K562 (cell line): ENCODE data around the gene SLC44A5. TPM values are rescaled to one million over a fixed set of nuclear protein-coding genes. Genes with fewer than 3 reads are reported as not detected.

Experiments used
- ATAC-seq: fragments of 200-7000 bp; cut with Tn5 transposase; 3 replicates; pipeline ENCODE4 v1.9.1; 2020; ENCODE audit warnings: moderate library complexity
- BruUV-seq: library from RNA; stranded (reverse); fragments of 400-500 nt; replicated peaks from 2 replicates; lab custom pipeline; 2021; lab: Mats Ljungman, UMichigan
- CTCF ChIA-PET: fragments of 300-600 bp; formaldehyde crosslinking; extraction: SDS; loops from one replicate; lab custom pipeline; 2021; ENCODE audit warnings: low intra/inter-chr PET ratio; lab: Yijun Ruan, JAX
- POLR2A ChIA-PET: fragments of 300-600, 350-650 bp; sonication (Branson Sonifier 250); formaldehyde crosslinking; extraction: SDS; loops from one replicate; lab custom pipeline; 2021; ENCODE audit warnings: antibody characterized with exemption, inconsistent platforms; lab: Yijun Ruan, JAX
- DNase-seq, 4 experiments: peaks; one replicate each; pipeline versions ENCODE4 v3.0.0 to v3.0.0-alpha.2; 2011 to 2018; ENCODE audit warnings: low spot score in 3 of 4, mixed read lengths in 3 of 4; ENCODE audit errors: extremely low read depth in 1 of 4
- FAIRE-seq: peaks from 2 replicates; lab custom pipeline; 2011; peaks lifted over from hg19 to GRCh38; lab: Jason Lieb, UNC
- H2AFZ ChIP-seq: 2 replicates; pipeline ENCODE4 v1.6.0; 2011; ENCODE audit warnings: low read depth, low read length, control low read depth, inconsistent platforms
- H3K27ac ChIP-seq: fragments of 200-600 bp; 3 replicates; pipeline ENCODE4 v1.8.0; 2011; ENCODE audit warnings: low read depth, mild to moderate bottlenecking, control low read depth, inconsistent platforms, low read length, moderate library complexity, mixed read lengths; ENCODE audit errors: extremely low read depth
- H3K27me3 ChIP-seq, 2 experiments: fragments of 300-600 bp in 1 of 2; 2 replicates in 1 of 2; 3 replicates in 1 of 2; pipeline versions ENCODE4 v1.6.0 to v1.8.0; 2011; ENCODE audit warnings: inconsistent platforms in 2 of 2, low read length in 2 of 2, mild to moderate bottlenecking in 1 of 2, mixed read lengths in 1 of 2, moderate library complexity in 1 of 2; ENCODE audit not compliant: control insufficient read depth in 2 of 2, insufficient read depth in 2 of 2
- H3K36me3 ChIP-seq: fragments of 300-600 bp; 3 replicates; pipeline ENCODE4 v1.8.0; 2011; ENCODE audit warnings: mild to moderate bottlenecking, low read length, inconsistent platforms; ENCODE audit not compliant: control insufficient read depth, insufficient read depth
- H3K4me1 ChIP-seq, 2 experiments: fragments of 200-600 bp in 1 of 2; replicated peaks in 1 of 2; 2 replicates in 1 of 2; 3 replicates in 1 of 2; pipeline versions ENCODE4 v1.5.1 to v1.8.0; 2011; ENCODE audit warnings: inconsistent platforms in 2 of 2, low read length in 2 of 2, mild to moderate bottlenecking in 1 of 2, mixed read lengths in 1 of 2, moderate library complexity in 1 of 2; ENCODE audit not compliant: control insufficient read depth in 2 of 2, insufficient read depth in 2 of 2
- H3K4me2 ChIP-seq: 2 replicates; pipeline ENCODE4 v1.6.1; 2011; ENCODE audit warnings: low read length, control low read depth, inconsistent platforms, mixed read lengths; ENCODE audit not compliant: insufficient read depth
- H3K4me3 ChIP-seq: fragments of 200-600 bp; sonication (generic), shearing (Covaris generic); 2 replicates; pipeline ENCODE4 v1.5.1; 2016; ENCODE audit warnings: control low read depth, inconsistent platforms
- H3K79me2 ChIP-seq: fragments of 200-600 bp; 3 replicates; pipeline ENCODE4 v1.8.0; 2011; ENCODE audit warnings: low read length, inconsistent platforms; ENCODE audit not compliant: control insufficient read depth, insufficient read depth
- H3K9ac ChIP-seq, 2 experiments: 2 replicates each; pipeline versions ENCODE4 v1.6.0 to v1.6.1; 2011; ENCODE audit warnings: low read depth in 2 of 2, low read length in 2 of 2, control low read depth in 1 of 2, inconsistent platforms in 1 of 2, mild to moderate bottlenecking in 1 of 2, mixed read lengths in 1 of 2; ENCODE audit not compliant: insufficient read depth in 1 of 2
- H3K9me1 ChIP-seq: one replicate; pipeline ENCODE4 v1.6.0; 2011; ENCODE audit warnings: inconsistent platforms, mild to moderate bottlenecking, low read length, moderate library complexity; ENCODE audit not compliant: control insufficient read depth, insufficient read depth
- H3K9me3 ChIP-seq: replicated peaks from 2 replicates; pipeline ENCODE4 v1.5.1; 2011; ENCODE audit warnings: low read depth, low read length, inconsistent platforms; ENCODE audit not compliant: control insufficient read depth, insufficient read depth
- H4K20me1 ChIP-seq: replicated peaks from 2 replicates; pipeline ENCODE4 v1.6.1; 2011; ENCODE audit warnings: low read length, inconsistent platforms, mixed read lengths; ENCODE audit not compliant: control insufficient read depth, insufficient read depth
- CBFA2T2 ChIP-seq: fragments of 450-650 bp; conservative IDR thresholded peaks from 2 replicates; pipeline ENCODE4 v1.6.1; 2017; ENCODE audit warnings: mild to moderate bottlenecking
- CBFA2T3 ChIP-seq: fragments of 450-650 bp; IDR thresholded peaks from 2 replicates; pipeline ENCODE4 v1.6.1; 2017
- DPF2 ChIP-seq: fragments of 450-650 bp; IDR thresholded peaks from 2 replicates; pipeline ENCODE4 v1.6.1; 2016
- ELF4 ChIP-seq: fragments of 450-650 bp; formaldehyde crosslinking; IDR thresholded peaks from 2 replicates; pipeline ENCODE4 v1.4.0; 2022; ENCODE audit warnings: missing genetic modification characterization
- FOXM1 ChIP-seq, 2 experiments: fragments of 450-650 bp in 1 of 2; sonication (generic) in 1 of 2; formaldehyde crosslinking in 1 of 2; IDR thresholded peaks; 2 replicates each; pipeline versions ENCODE4 v1.6.1 to v1.9.0; 2017 to 2022; ENCODE audit warnings: low read depth in 2 of 2, mild to moderate bottlenecking in 2 of 2, missing genetic modification reagents in 1 of 2, moderate library complexity in 1 of 2
- KAT2B ChIP-seq: IDR thresholded peaks from one replicate; pipeline ENCODE4 v1.6.1; 2012; ENCODE audit warnings: low read depth, mild to moderate bottlenecking, control low read depth, inconsistent platforms, low read length, moderate library complexity
- NCOR1 ChIP-seq: fragments of 450-650 bp; IDR thresholded peaks from 2 replicates; pipeline ENCODE4 v1.6.1; 2016; ENCODE audit warnings: mild to moderate bottlenecking, moderate library complexity
- RCOR1 ChIP-seq, 2 experiments: IDR thresholded peaks; 2 replicates each; pipeline ENCODE4 v1.6.1; 2012; ENCODE audit warnings: low read depth in 2 of 2, low read length in 2 of 2, borderline replicate concordance in 1 of 2, improper control_type of control experiment in 1 of 2
- TAL1 ChIP-seq: fragments of 450-650 bp; IDR thresholded peaks from 2 replicates; pipeline ENCODE4 v1.6.1; 2016; ENCODE audit warnings: mild to moderate bottlenecking
- TCF3 ChIP-seq: sonication (generic); formaldehyde crosslinking; IDR thresholded peaks from 2 replicates; pipeline ENCODE4 v1.4.0; 2020; ENCODE audit warnings: mild to moderate bottlenecking, missing genetic modification reagents
- ZNF407 ChIP-seq: fragments of 450-650 bp; IDR thresholded peaks from 2 replicates; pipeline ENCODE4 v1.6.1; 2016; ENCODE audit warnings: low read depth
- WGBS: fragments of 100-300 bp; shearing (Covaris generic); methylation state at CpG from one replicate; pipeline ENCODE4 v1.1.6; 2016; ENCODE audit warnings: low coverage, mixed read lengths; ENCODE audit not compliant: insufficient coverage; ENCODE audit errors: missing lambda C conversion rate; 5-methylcytosine and 5-hydroxymethylcytosine counted together
- in situ Hi-C: fragments of 300-500 bp; cut with MboI; formaldehyde crosslinking; loops from 4 replicates; pipeline ENCODE4 v1.15.0; 2018; ENCODE audit warnings: inconsistent platforms, mixed read lengths
- intact Hi-C: fragments of 100-400 bp; cut with micrococcal nuclease; formaldehyde crosslinking; loops from 2 replicates; pipeline ENCODE4 v1.14.2; 2022
- polyA plus RNA-seq, 8 experiments: library from polyadenylated mRNA; depleted of rRNA in 4 of 8; stranded (reverse) in 5 of 8; unstranded in 3 of 8; fragments of >200 nt; fragmentation: Nextera tagmentation in 2 of 8; fragmentation: Illumina TruSeq in 1 of 8; extraction: Ambion mirVana in 2 of 8; extraction: Trizol in 1 of 8; gene quantifications; 2 replicates each; pipeline versions ENCODE4 v1.2.1 to v1.2.3, GENCODE V29; 2011 to 2014; ENCODE audit warnings: inconsistent platforms in 1 of 8, missing spikeins in 1 of 8
- total RNA-seq, 7 experiments: library from RNA; depleted of rRNA in 6 of 7; stranded (reverse); fragments of >200 nt in 6 of 7; fragmentation: Illumina TruSeq in 2 of 7; extraction: Trizol in 2 of 7; gene quantifications; 2 replicates each; pipeline versions ENCODE4 v1.2.1 to v1.2.3, GENCODE V29; 2011 to 2021; ENCODE audit warnings: low replicate concordance in 1 of 7

Gene SLC44A5
- total and polyA plus RNA-seq, 9 of the 15 experiments (the other 6 are each of a cell fraction or from before 2014, with no cell fraction given), result 1.2 to 10.1 (median 3.2) TPM

GRCh38 chr1:75475696-75476095 is 135.2 kb downstream of the SLC44A5 start:
- in situ Hi-C loops (no loop called here), intact Hi-C loops (no loop called here)
- ChIA-PET POLR2A (interaction anchor here (1.3 kb wide), 1 partner anchor 37 kb away, joined by 4 read pairs; no protein-coding TSS in a partner anchor), CTCF (no interaction called here)
- Histone ChIP-seq H3K4me1 (peaks cover 11 to 25% of the 10 kb centered on the region in 2 experiments), H3K9me1 (no peaks in the 10 kb centered on the region), H3K27me3 (no peaks in the 10 kb centered on the region), H3K4me2 (no peak overlapping the region; the same call in 1 of the 2 replicates), H3K9me3 (no peaks in the 10 kb centered on the region), H3K9ac (no peak overlapping the region), H3K4me3 (no peak overlapping the region), H3K36me3 (no peaks in the 10 kb centered on the region), H2AFZ (no peak overlapping the region; the same call in 1 of the 2 replicates), H3K27ac (no peak overlapping the region), H4K20me1 (no peaks in the 10 kb centered on the region), H3K79me2 (no peaks in the 10 kb centered on the region)
- WGBS, result 40% methylated on average over 4 of the region's 4 CpGs
- TF ChIP-seq DPF2 (0 out of 2 replicates have a peak, but pooled peaks have one; percentile 12), TCF3 (CRISPR knock-in tag) (0 out of 2 replicates have a peak, but pooled peaks have one; percentile 9), ELF4 (CRISPR knock-in tag) (no peak), NCOR1 (peak; percentile 28; the same call in 1 of the 2 replicates), FOXM1 (IDR thresholded peaks at IDR 0.05; ENCODE audit: low read depth) (no peak), FOXM1 (CRISPR knock-in tag; IDR thresholded peaks at IDR 0.05; ENCODE audit: low read depth) (no peak), TAL1 (peak; percentile 27; the same call in 1 of the 2 replicates), KAT2B (no peak), CBFA2T2 (0 out of 2 replicates have a peak, but pooled peaks have one; percentile 23), RCOR1 (IDR thresholded peaks at IDR 0.05; ENCODE audit: borderline replicate concordance in 1 of 2, low read depth in 2 of 2, low read length in 2 of 2) (no peak), CBFA2T3 (peak; percentile 53), ZNF407 (no peak)
- DNase-seq (peak in 1 of 4 experiments; percentile 15), FAIRE-seq (no peak), ATAC-seq (no peak)
- no TSS peak for BruUV-seq
